A549 treated with RU486 at 1 μM for 4 hours (cell line): ENCODE measurements around the gene CSF3. TPM values are rescaled to one million over a fixed set of nuclear protein-coding genes. Genes with fewer than 3 reads are reported as not detected.

Source experiments
- total RNA-seq: library from RNA; stranded (reverse); fragments of 200-300 nt; extraction: Qiagen RNA extraction; gene quantifications from 5 replicates; pipeline ENCODE4 v1.2.3, GENCODE V29; 2022; ENCODE audit warnings: low read depth

Gene CSF3, protein sequence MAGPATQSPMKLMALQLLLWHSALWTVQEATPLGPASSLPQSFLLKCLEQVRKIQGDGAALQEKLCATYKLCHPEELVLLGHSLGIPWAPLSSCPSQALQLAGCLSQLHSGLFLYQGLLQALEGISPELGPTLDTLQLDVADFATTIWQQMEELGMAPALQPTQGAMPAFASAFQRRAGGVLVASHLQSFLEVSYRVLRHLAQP
- total RNA-seq = 0.10 to 0.20 TPM (median 0.16 TPM) in 3 of 5 replicates, not detected in the others

GRCh38 chr17:40015005-40015997 lies at the start of gene CSF3:
Gene CSF3 (plus strand): TSS chr17:40015440. CDS start chr17:40015475, 35 bp downstream.

DNA sequence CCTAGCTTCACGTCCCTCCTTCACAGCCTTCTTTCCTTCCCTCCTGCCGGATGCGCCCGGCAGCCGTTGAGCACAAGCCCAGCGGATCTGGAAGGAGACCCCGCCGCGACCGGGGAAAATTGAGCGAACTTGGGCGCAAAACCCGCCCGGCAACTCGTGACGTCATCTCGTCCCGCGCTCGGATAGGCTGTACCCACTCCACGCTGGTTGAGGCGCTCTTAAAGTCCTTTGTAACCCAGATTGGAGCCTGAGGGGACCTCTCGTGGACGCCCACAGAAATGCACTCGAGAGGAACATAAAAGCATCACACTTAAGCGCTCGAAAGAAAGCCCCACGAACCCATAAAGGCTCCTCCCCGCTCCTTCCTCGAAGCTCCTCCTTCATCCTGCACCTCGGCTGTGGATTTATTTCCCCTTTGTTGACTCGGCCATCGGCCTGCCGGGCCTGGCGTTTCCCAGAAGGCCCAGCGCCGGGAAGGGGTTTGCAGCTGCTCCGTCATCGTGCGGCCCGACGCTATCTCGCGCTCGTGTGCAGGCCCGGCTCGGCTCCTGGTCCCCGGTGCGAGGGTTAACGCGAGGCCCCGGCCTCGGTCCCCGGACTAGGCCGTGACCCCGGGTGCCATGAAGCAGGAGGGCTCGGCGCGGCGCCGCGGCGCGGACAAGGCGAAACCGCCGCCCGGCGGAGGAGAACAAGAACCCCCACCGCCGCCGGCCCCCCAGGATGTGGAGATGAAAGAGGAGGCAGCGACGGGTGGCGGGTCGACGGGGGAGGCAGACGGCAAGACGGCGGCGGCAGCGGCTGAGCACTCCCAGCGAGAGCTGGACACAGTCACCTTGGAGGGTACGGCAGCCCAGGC lies 34.7 kb upstream of the CSF3 start, which contains the start of gene PSMD3:
Gene PSMD3, plus strand, starts transcription at position 457 of the 856 bp plus-strand sequence. Its CDS starts 164 bp downstream, at position 621.

DNA sequence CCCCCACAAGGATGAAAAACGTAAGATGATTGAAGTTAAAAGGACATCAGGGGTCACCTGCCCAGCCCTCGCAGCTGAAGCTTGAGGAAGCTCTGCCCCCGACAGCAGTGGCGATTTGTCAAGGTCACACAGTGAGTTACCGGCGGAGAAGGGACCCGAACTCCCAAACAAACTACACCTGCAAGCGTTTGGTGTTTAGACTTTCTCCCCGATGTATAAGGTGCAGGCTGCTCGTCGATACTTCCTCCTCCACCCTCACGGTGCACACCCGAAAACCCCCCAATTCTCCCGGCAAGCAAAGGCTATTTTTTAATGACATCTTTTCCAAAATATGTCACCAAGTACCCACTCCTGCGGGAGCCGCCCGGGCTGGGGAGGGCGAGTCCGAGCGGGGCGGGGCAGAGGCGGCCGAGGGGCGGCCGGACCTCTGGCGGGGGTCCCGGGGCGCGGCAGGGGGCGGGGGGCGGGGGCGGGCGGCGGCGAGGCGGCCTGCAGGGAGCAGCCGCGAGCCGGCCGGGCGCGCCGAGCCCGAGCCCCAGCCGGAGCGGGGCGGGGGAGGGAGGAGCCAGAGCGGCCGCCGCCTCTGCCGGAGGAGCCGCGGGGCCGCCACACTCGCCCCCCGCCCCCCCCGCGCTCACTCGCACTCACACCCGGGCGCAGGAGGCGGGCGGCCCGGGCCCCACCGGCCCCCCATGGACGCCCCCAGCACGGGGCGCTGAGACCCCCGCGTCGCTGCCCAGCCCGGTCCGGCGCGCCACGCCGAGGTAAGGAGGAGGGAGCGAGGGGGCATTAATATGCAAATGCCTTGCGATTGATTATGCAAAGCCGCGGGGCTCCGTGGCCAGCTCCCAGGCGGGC lies 47.3 kb downstream of the CSF3 start, which contains the start of gene THRA:
Gene THRA, plus strand, starts transcription at position 637 of the 858 bp plus-strand sequence. CDS start 11,524 bp downstream, outside the sequence.

Other genes with a start within 250 kb of the CSF3 start
- gene IKZF3, start 151.1 kb upstream of the CSF3 start, total RNA-seq = not detected in 5 replicates
- not detected in 5 replicates for gene ZPBP2, start 147.2 kb upstream of the CSF3 start, total RNA-seq
- 1.7 to 2.9 TPM (median 2.3 TPM) in 5 replicates for gene GSDMB, start 96.8 kb upstream of the CSF3 start, total RNA-seq
- 33.9 to 47.8 TPM (median 44.0 TPM) in 5 replicates for gene ORMDL3, start 87.8 kb upstream of the CSF3 start, total RNA-seq
- not detected in 5 replicates for gene LRRC3C, start 87.7 kb upstream of the CSF3 start, total RNA-seq
- gene GSDMA, start 52.4 kb upstream of the CSF3 start, total RNA-seq = not detected in 5 replicates
- gene PSMD3, start 34.6 kb upstream of the CSF3 start, total RNA-seq = 149 to 180 TPM (median 173 TPM) in 5 replicates
- gene MED24, start 39.0 kb downstream of the CSF3 start, total RNA-seq = 41.4 to 55.4 TPM (median 50.7 TPM) in 5 replicates
- gene THRA, start 47.5 kb downstream of the CSF3 start, total RNA-seq = 13.3 to 19.6 TPM (median 18.7 TPM) in 5 replicates
- gene NR1D1, start 85.1 kb downstream of the CSF3 start, total RNA-seq = 9.3 to 12.8 TPM (median 11.5 TPM) in 5 replicates
- gene MSL1, start 106.5 kb downstream of the CSF3 start, total RNA-seq = 54.9 to 64.4 TPM (median 62.7 TPM) in 5 replicates
- gene CASC3, start 125.1 kb downstream of the CSF3 start, total RNA-seq = 40.8 to 48.1 TPM (median 45.2 TPM) in 5 replicates
- 2.4 to 2.7 TPM (median 2.5 TPM) in 5 replicates for gene RAPGEFL1, start 162.0 kb downstream of the CSF3 start, total RNA-seq
- gene WIPF2, start 203.9 kb downstream of the CSF3 start, total RNA-seq = 17.5 to 22.6 TPM (median 18.1 TPM) in 5 replicates